Endothelial cell of umbilical vein (primary cell): ENCODE results near the gene ACAA1.
"Not testable (repeated sequence)": the region's sequence is repeated elsewhere in the genome, so short reads cannot be mapped to it uniquely, and the experiment has no call there.

Experiments used
- CTCF ChIP-seq, 2 donors: IDR thresholded peaks; 1 replicate in 1 of 2; 2 replicates in 1 of 2; pipeline ENCODE4 v1.5.1; 2011; ENCODE audit warnings: low read length in 2 of 2, mild to moderate bottlenecking in 2 of 2, moderate library complexity in 2 of 2, control low read depth in 1 of 2, inconsistent platforms in 1 of 2, low read depth in 1 of 2; ENCODE audit not compliant: insufficient read depth in 1 of 2; ENCODE audit errors: extremely low read depth in 1 of 2
- MAX ChIP-seq: IDR thresholded peaks from 2 replicates; pipeline ENCODE4 v1.6.1; 2011; ENCODE audit not compliant: insufficient read depth, insufficient read length
- MYC ChIP-seq: IDR thresholded peaks from one replicate; pipeline ENCODE4 v1.6.1; 2011; ENCODE audit warnings: mild to moderate bottlenecking, low read depth, low read length
- POLR2A ChIP-seq: IDR thresholded peaks from 2 replicates; pipeline ENCODE4 v1.6.1; 2012; ENCODE audit warnings: low read depth, mild to moderate bottlenecking, control low read depth, low read length
- POLR2AphosphoS5 ChIP-seq: IDR thresholded peaks from 2 replicates; pipeline ENCODE4 v1.6.1; 2012; ENCODE audit warnings: low read depth, mild to moderate bottlenecking, control low read depth, low read length, moderate library complexity; ENCODE audit not compliant: insufficient read depth

GRCh38 chr3:38082296-38082695 is 54.6 kb downstream of the ACAA1 start:
- TF ChIP-seq POLR2AphosphoS5; CTCF (IDR thresholded peaks at IDR 0.05; ENCODE audit: extremely low read depth in 1 of 2, insufficient read depth in 1 of 2, low read depth in 1 of 2, low read length in 2 of 2); MAX; POLR2A; MYC: not testable (repeated sequence)
